AG09309 (cell line): ENCODE measurements around the gene GPR156.

Source experiments
- DNase-seq: peaks from one replicate; pipeline ENCODE4 v3.0.0-alpha.2; 2010; ENCODE audit warnings: low read depth
- H3K4me3 ChIP-seq: 2 replicates; pipeline ENCODE4 v1.5.1; 2011; ENCODE audit warnings: mild to moderate bottlenecking, low read depth, low read length, moderate library complexity; ENCODE audit not compliant: control insufficient read depth
- CTCF ChIP-seq: IDR thresholded peaks from 2 replicates; pipeline ENCODE4 v1.5.1; 2011; ENCODE audit warnings: mild to moderate bottlenecking, low read depth, low read length, inconsistent platforms; ENCODE audit not compliant: insufficient read depth, control insufficient read depth; ENCODE audit errors: missing control alignments

GPR156 gene

GRCh38 chr3:120200493-120201235 lies 84.4 kb downstream of the GPR156 start:
- TF ChIP-seq CTCF = no peak
- DNase-seq = no peak
- H3K4me3 ChIP-seq = no peak overlapping the region

- peak; percentile 37 for TF ChIP-seq CTCF
- H3K4me3 ChIP-seq = no peak overlapping the region
- DNase-seq = no peak
These were observed 86.6 kb downstream of the GPR156 start for GRCh38 chr3:120198305-120198878.

- no peak for TF ChIP-seq CTCF
- H3K4me3 ChIP-seq = no peak overlapping the region
- DNase-seq = no peak
These were observed 88.2 kb downstream of the GPR156 start for GRCh38 chr3:120196812-120197211.

GRCh38 chr3:120196333-120196732 lies 88.7 kb downstream of the GPR156 start:
- TF ChIP-seq CTCF = no peak
- no peak overlapping the region for H3K4me3 ChIP-seq
- DNase-seq = no peak

- DNase-seq = no peak
- TF ChIP-seq CTCF = no peak
- H3K4me3 ChIP-seq = no peak overlapping the region
These were observed 91.5 kb downstream of the GPR156 start for GRCh38 chr3:120193554-120193953.

- no peak overlapping the region for H3K4me3 ChIP-seq
- no peak for DNase-seq
- no peak for TF ChIP-seq CTCF
These were observed 92.4 kb downstream of the GPR156 start for GRCh38 chr3:120192579-120192978.
